Activated T-cell treated with anti-CD3 and anti-CD28 coated beads, Interleukin-2, amount 50 U/mL, for 4 hours (primary cell): ENCODE results near the gene TMEM187. TPM values are rescaled to one million over a fixed set of nuclear protein-coding genes. Genes with fewer than 3 reads are reported as not detected.

Source experiments
- ATAC-seq, 2 donors: fragments of 200-7000 bp; cut with Tn5 transposase; one replicate each; pipeline ENCODE4 v1.10.0; 2021
- DNase-seq: peaks from one replicate; pipeline ENCODE4 v3.0.0-alpha.2; 2020
- H3K27me3 Mint-ChIP-seq: one replicate; pipeline ENCODE4 v1.8.0; 2021; ENCODE audit warnings: low read depth, mixed read lengths
- H3K36me3 Mint-ChIP-seq: one replicate; pipeline ENCODE4 v1.8.0; 2022; ENCODE audit warnings: mixed read lengths; ENCODE audit not compliant: insufficient read depth
- H3K4me1 Mint-ChIP-seq: one replicate; pipeline ENCODE4 v1.8.0; 2021; ENCODE audit warnings: low read depth, mixed read lengths
- H3K4me3 Mint-ChIP-seq: one replicate; pipeline ENCODE4 v1.8.0; 2021; ENCODE audit warnings: mild to moderate bottlenecking, moderate library complexity, mixed read lengths
- H3K9me3 Mint-ChIP-seq: one replicate; pipeline ENCODE4 v1.8.0; 2021; ENCODE audit warnings: mixed read lengths
- total RNA-seq, 3 donors: library from RNA; stranded (reverse); gene quantifications; one replicate each; pipeline ENCODE4 v1.2.1, GENCODE V29; 2021

Gene TMEM187
- total RNA-seq, 3 donors from 2014 or later: 2.0 to 2.7 (median 2.3) TPM

DNA sequence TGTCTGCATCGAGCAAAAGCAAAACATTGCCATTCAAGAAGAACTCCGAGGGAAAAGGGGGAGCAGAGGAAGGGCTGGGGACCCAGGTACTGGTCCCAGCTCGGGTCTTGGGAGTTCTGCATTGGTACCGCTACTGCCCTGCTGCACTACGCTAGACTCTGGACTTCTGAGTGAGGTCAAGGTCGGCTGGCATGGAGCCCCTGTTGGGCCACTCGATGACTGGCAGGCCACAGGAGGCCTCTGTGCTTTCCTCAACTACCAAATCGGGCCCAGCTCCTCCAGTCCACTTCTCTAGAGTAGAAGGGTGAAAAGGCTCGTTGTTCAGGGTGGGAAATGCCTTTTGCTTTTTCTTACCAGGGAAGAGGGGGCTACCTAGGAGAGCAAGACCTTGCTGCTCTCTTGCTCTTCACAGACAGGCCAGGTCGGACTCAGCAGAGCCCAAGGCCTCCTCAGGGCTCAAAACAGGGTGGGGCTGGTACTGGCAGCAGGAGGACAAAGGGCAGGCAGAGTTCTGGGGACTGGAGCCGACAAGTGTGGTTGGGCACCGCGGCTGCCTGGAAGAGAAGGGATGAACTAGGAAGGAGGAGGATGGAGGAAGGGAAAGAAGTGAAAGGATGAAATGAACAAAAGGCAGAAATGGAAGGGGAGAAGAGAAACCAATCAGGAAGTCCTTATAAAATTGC lies 56.1 kb downstream of the TMEM187 start:
- Mint-ChIP-seq H3K27me3 (no peaks in the 10 kb centered on the region), H3K4me3 (no peak overlapping the region), H3K9me3 (no peaks in the 10 kb centered on the region), H3K4me1 (peaks cover 2% of the 10 kb centered on the region), H3K36me3 (peaks cover 4% of the 10 kb centered on the region)
- ATAC-seq: no peak
- DNase-seq: no peak

- ATAC-seq (no peak), DNase-seq (no peak)
- no peaks in the 10 kb centered on the region for H3K9me3 Mint-ChIP-seq
- peaks cover 2% of the 10 kb centered on the region for H3K4me1 Mint-ChIP-seq
- no peaks in the 10 kb centered on the region for H3K27me3 Mint-ChIP-seq
- H3K36me3 Mint-ChIP-seq: peaks cover 4% of the 10 kb centered on the region
- no peak overlapping the region for H3K4me3 Mint-ChIP-seq
Observed at GRCh38 chrX:154029439-154029838, 56.9 kb downstream of the TMEM187 start.

DNA sequence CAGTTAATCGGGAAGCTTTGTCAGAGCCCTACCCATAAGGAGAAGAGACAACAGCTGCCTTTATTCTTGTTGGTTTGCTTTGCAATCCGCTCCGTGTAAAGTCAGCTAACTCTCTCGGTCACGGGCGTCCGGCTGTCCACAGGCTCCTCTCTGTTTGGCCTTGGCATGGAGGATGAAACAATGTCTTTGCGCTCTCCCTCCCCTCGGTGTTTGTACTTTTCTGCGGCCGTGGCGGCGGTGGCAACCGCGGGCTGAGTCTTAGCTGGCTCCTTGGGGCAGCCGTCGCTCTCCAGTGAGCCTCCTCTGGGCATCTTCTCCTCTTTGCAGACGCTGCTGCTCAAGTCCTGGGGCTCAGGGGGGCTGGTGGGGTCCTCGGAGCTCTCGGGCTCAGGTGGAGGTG lies 57.7 kb downstream of the TMEM187 start:
- Mint-ChIP-seq H3K9me3 (no peaks in the 10 kb centered on the region), H3K36me3 (peaks cover 4% of the 10 kb centered on the region), H3K4me1 (peaks cover 2% of the 10 kb centered on the region), H3K27me3 (no peaks in the 10 kb centered on the region), H3K4me3 (no peak overlapping the region)
- ATAC-seq: no peak
- DNase-seq: no peak

GRCh38 chrX:154030715-154031305 lies 58.3 kb downstream of the TMEM187 start:
- no peak for DNase-seq
- Mint-ChIP-seq H3K36me3 (peaks cover 4% of the 10 kb centered on the region), H3K4me1 (peaks cover 2% of the 10 kb centered on the region), H3K27me3 (no peaks in the 10 kb centered on the region), H3K4me3 (no peak overlapping the region), H3K9me3 (no peaks in the 10 kb centered on the region)
- no peak for ATAC-seq

- Mint-ChIP-seq H3K4me1 (peaks cover 8% of the 10 kb centered on the region), H3K4me3 (no peak overlapping the region), H3K27me3 (no peaks in the 10 kb centered on the region), H3K36me3 (peaks cover 6% of the 10 kb centered on the region), H3K9me3 (no peaks in the 10 kb centered on the region)
- ATAC-seq (no peak), DNase-seq (no peak)
Observed at GRCh38 chrX:154032160-154032559, 59.6 kb downstream of the TMEM187 start.

- Mint-ChIP-seq H3K36me3 (peaks cover 6% of the 10 kb centered on the region), H3K27me3 (no peaks in the 10 kb centered on the region), H3K9me3 (no peaks in the 10 kb centered on the region), H3K4me3 (no peak overlapping the region), H3K4me1 (peaks cover 10% of the 10 kb centered on the region)
- DNase-seq (no peak), ATAC-seq (no peak)
Observed at GRCh38 chrX:154032653-154033052, 60.1 kb downstream of the TMEM187 start.

Other genes starting within 250 kb of the TMEM187 start
- gene BCAP31, start 248.4 kb upstream of the TMEM187 start, total RNA-seq: 100 to 1,000 TPM; 134 to 176 (median 151) TPM
- gene ABCD1, start 247.9 kb upstream of the TMEM187 start, total RNA-seq: 1 to 10 TPM; 2.6 to 3.4 (median 3.1) TPM
- under 1 TPM; 0.40 to 0.66 (median 0.46) TPM for gene PLXNB3, start 208.5 kb upstream of the TMEM187 start, total RNA-seq
- not detected for gene SRPK3, start 191.7 kb upstream of the TMEM187 start, total RNA-seq
- 10 to 100 TPM; 60.8 to 64.2 (median 62.7) TPM for gene IDH3G, start 178.4 kb upstream of the TMEM187 start, total RNA-seq
- 100 to 1,000 TPM; 295 to 341 (median 296) TPM for gene SSR4, start 178.1 kb upstream of the TMEM187 start, total RNA-seq
- gene PDZD4, start 142.2 kb upstream of the TMEM187 start, total RNA-seq: 1 to 10 TPM in 2 of 3 donors, under 1 TPM in 1; 0.81 to 1.4 (median 1.4) TPM
- under 1 TPM; 0.14 to 0.46 (median 0.34) TPM for gene L1CAM, start 86.6 kb upstream of the TMEM187 start, total RNA-seq
- not detected for gene AVPR2, start 68.1 kb upstream of the TMEM187 start, total RNA-seq
- gene ARHGAP4, start 46.5 kb upstream of the TMEM187 start, total RNA-seq: 100 to 1,000 TPM in 2 of 3 donors, 10 to 100 TPM in 1; 96.7 to 128 (median 108) TPM
- gene NAA10, start 37.7 kb upstream of the TMEM187 start, total RNA-seq: 100 to 1,000 TPM; 190 to 224 (median 221) TPM
- gene RENBP, start 28.1 kb upstream of the TMEM187 start, total RNA-seq: 10 to 100 TPM in 1 of 3 donors, 1 to 10 TPM in 2; 6.9 to 10.4 (median 8.6) TPM
- gene HCFC1, start 936 bp upstream of the TMEM187 start, total RNA-seq: 100 to 1,000 TPM; 140 to 162 (median 150) TPM
- 100 to 1,000 TPM; 258 to 273 (median 272) TPM for gene IRAK1, start 47.1 kb downstream of the TMEM187 start, total RNA-seq
- gene MECP2, start 125.0 kb downstream of the TMEM187 start, total RNA-seq: 10 to 100 TPM; 42.6 to 46.7 (median 45.7) TPM
- gene OPN1LW, start 171.5 kb downstream of the TMEM187 start, total RNA-seq: not detected
- gene OPN1MW, start 209.8 kb downstream of the TMEM187 start, total RNA-seq: not detected
- not detected for gene OPN1MW2, start 247.0 kb downstream of the TMEM187 start, total RNA-seq